NCI-H2029 (cell line): Measurements from ENCODE around the gene TEX11.

ENCODE experiments used
- DNase-seq: peaks from one replicate; lab custom pipeline; 2025; lab: John Stamatoyannopoulos, UW

The TEX11 gene

GRCh38 chrX:70496491-70496890 is 412.0 kb downstream of the TEX11 start:
- no peak for DNase-seq

DNA sequence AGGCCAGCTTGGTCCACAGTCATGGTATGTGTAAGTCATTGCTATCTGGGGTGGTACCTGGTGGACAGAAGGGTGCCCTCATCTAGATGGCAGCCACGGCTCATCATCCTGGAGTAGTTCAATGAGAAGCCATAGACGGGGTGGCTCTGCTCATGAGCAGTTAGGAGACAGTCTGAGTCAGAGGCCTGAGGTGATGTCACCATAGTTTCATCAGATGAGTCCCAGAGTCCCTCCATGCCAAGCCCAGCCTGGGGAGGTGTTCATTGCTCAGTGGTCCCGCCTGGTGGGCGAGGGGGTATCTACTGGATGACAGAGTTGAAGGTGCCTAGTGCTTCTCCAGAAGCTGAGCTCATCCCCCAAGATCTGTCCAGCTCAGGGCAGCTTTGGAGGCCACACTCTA is 414.1 kb downstream of the TEX11 start:
- DNase-seq, result no peak

- DNase-seq, result no peak
Observed at GRCh38 chrX:70488856-70489255, 419.7 kb downstream of the TEX11 start.

DNA sequence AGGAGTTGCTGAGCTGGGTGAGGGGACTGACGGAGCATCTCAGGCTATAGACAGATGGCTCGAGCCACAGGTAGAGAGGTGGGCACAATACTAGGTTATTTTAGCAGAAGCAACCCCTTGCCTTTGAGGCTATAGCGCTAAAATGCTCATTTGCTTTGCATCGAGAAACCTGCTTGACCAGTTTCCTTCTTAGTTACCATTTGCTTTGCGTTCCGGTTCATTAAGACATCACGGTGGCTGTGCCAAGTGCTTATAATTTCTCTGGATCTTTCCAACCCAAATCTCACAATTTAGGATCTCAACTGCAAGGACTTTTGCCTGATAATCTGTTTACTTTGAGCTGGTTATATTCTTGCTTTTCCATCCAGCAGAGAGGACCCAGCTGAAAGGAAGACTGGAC is 423.0 kb downstream of the TEX11 start:
- DNase-seq, result peak; percentile 4

GRCh38 chrX:70482300-70482699 is 426.2 kb downstream of the TEX11 start:
- no peak for DNase-seq

GRCh38 chrX:70481471-70482270 is 426.8 kb downstream of the TEX11 start:
- DNase-seq, result no peak

- no peak for DNase-seq
Observed at GRCh38 chrX:70480660-70481018, 427.9 kb downstream of the TEX11 start.

- peak; percentile 43 for DNase-seq
Observed at GRCh38 chrX:70479922-70480659, 428.4 kb downstream of the TEX11 start.

DNA sequence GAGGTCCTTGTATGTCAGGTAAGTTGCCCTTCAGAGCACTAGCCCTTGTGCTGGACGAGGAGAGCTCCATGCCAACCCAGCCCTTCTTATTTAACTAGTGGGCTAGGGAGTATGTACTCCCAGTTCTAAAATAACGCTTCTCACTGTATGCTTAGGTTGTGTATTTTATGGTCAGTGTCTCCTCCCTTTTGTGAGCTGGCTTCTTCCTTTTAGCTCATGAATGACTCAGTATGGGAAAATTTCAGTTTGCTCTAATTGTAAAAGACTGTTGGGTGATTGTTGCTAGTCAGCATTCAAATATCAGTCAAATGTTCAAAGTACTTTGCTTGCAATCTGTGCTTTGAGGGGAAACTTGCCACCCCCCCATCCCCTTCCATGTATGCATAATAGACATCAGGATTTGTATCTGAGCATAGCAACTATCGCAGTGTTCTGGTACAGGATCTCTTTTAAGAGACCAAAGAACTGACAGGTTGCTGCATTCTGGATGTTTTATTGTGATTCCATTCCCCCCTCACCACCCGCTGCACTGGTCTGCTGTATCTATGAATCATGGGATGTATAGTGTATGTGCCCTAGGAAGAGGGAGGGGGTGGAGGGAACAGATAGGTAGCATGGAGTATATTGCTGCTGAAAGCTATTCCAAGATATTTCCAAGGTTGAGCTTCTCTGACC is 429.1 kb downstream of the TEX11 start:
- no peak for DNase-seq
